H1 (cell line): ENCODE measurements around the gene UBE3B. TPM values are rescaled to one million over a fixed set of nuclear protein-coding genes. Genes with fewer than 3 reads are reported as not detected.

Experiments
- CTCF ChIA-PET: fragments of 300-600 bp; sonication (Branson Sonifier 250); formaldehyde crosslinking; loops from one replicate; lab custom pipeline; 2021; ENCODE audit not compliant: partially characterized antibody; lab: Charles Lee
- POLR2A ChIA-PET: fragments of 300-600 bp; sonication (Branson Sonifier 250); formaldehyde crosslinking; loops from one replicate; lab custom pipeline; 2021; ENCODE audit warnings: inconsistent platforms; ENCODE audit not compliant: partially characterized antibody; lab: Charles Lee
- DNase-seq, 2 experiments: peaks; one replicate each; pipeline versions ENCODE4 v3.0.0 to v3.0.0-alpha.2; 2010 to 2022; ENCODE audit warnings: low spot score in 2 of 2, low read depth in 1 of 2, mixed read lengths in 1 of 2
- FAIRE-seq: peaks from 2 replicates; lab custom pipeline; 2011; peaks lifted over from hg19 to GRCh38; lab: Jason Lieb, UNC
- H2AFZ ChIP-seq: 2 replicates; pipeline ENCODE4 v1.8.1; 2012; ENCODE audit warnings: low read length, inconsistent platforms
- H2AK5ac ChIP-seq: 2 replicates; pipeline ENCODE4 v1.6.1; 2013; ENCODE audit warnings: low read depth, low read length
- H2BK120ac ChIP-seq: replicated peaks from 2 replicates; pipeline ENCODE3; 2013; ENCODE audit warnings: low read depth, low read length, inconsistent platforms
- H2BK12ac ChIP-seq: 2 replicates; pipeline ENCODE4 v1.6.1; 2013; ENCODE audit warnings: low read depth, low read length
- H2BK15ac ChIP-seq: 2 replicates; pipeline ENCODE4 v1.6.1; 2013; ENCODE audit warnings: low read length
- H2BK20ac ChIP-seq: 2 replicates; pipeline ENCODE4 v1.6.1; 2013; ENCODE audit warnings: low read length
- H2BK5ac ChIP-seq: 2 replicates; pipeline ENCODE4 v1.6.1; 2013; ENCODE audit warnings: low read depth, low read length
- H3K14ac ChIP-seq: 2 replicates; pipeline ENCODE4 v1.6.1; 2013; ENCODE audit warnings: inconsistent platforms; ENCODE audit not compliant: insufficient read length
- H3K18ac ChIP-seq: 2 replicates; pipeline ENCODE4 v1.6.1; 2013; ENCODE audit warnings: low read length; ENCODE audit errors: extremely low read depth
- H3K23ac ChIP-seq: 2 replicates; pipeline ENCODE4 v1.6.1; 2013; ENCODE audit warnings: inconsistent platforms; ENCODE audit not compliant: insufficient read length
- H3K23me2 ChIP-seq: 2 replicates; pipeline ENCODE4 v1.6.1; 2013; ENCODE audit warnings: low read depth, low read length
- H3K27ac ChIP-seq: 2 replicates; pipeline ENCODE4 v1.6.1; 2011; ENCODE audit warnings: low read depth, low read length, inconsistent platforms
- H3K27me3 ChIP-seq, 4 experiments: replicated peaks in 1 of 4; 1 replicate in 1 of 4; 2 replicates in 3 of 4; pipeline versions ENCODE4 v1.6.1 to v1.8.1; 2011 to 2013; ENCODE audit warnings: low read length in 3 of 4, mild to moderate bottlenecking in 3 of 4, inconsistent platforms in 2 of 4, mixed read lengths in 2 of 4, moderate library complexity in 1 of 4; ENCODE audit not compliant: control insufficient read depth in 3 of 4, insufficient read depth in 3 of 4; ENCODE audit errors: extremely low read depth in 1 of 4
- H3K36me3 ChIP-seq, 4 experiments: 2 replicates each; pipeline versions ENCODE4 v1.6.1 to v1.8.1; 2011 to 2013; ENCODE audit warnings: mild to moderate bottlenecking in 4 of 4, low read length in 3 of 4, moderate library complexity in 2 of 4, control low read depth in 1 of 4, inconsistent platforms in 1 of 4; ENCODE audit not compliant: insufficient read depth in 4 of 4, control insufficient read depth in 2 of 4
- H3K4ac ChIP-seq: replicated peaks from 2 replicates; pipeline ENCODE3; 2013; ENCODE audit warnings: low read length, low read depth, mixed read lengths, inconsistent platforms; ENCODE audit not compliant: insufficient read length
- H3K4me1 ChIP-seq, 4 experiments: replicated peaks in 1 of 4; 1 replicate in 1 of 4; 2 replicates in 3 of 4; pipeline versions ENCODE4 v1.6.1 to v1.8.1; 2011 to 2013; ENCODE audit warnings: low read length in 3 of 4, inconsistent platforms in 2 of 4, mixed read lengths in 1 of 4; ENCODE audit not compliant: insufficient read depth in 4 of 4, control insufficient read depth in 3 of 4
- H3K4me2 ChIP-seq, 2 experiments: 2 replicates each; pipeline versions ENCODE4 v1.6.1 to v1.8.1; 2011 to 2013; ENCODE audit warnings: low read depth in 2 of 2, low read length in 2 of 2, control low read depth in 1 of 2, inconsistent platforms in 1 of 2, mild to moderate bottlenecking in 1 of 2; ENCODE audit not compliant: insufficient read depth in 1 of 2
- H3K4me3 ChIP-seq, 4 experiments: fragments of 200-600, 300-600 bp in 1 of 4; sonication (generic), shearing (Covaris generic), sonication (Bioruptor Twin) in 1 of 4; 2 replicates each; pipeline versions ENCODE4 v1.5.1 to v1.8.1; 2011 to 2016; ENCODE audit warnings: low read length in 4 of 4, low read depth in 3 of 4, control low read depth in 2 of 4, inconsistent platforms in 2 of 4, mild to moderate bottlenecking in 2 of 4, mixed read lengths in 1 of 4, moderate library complexity in 1 of 4; ENCODE audit not compliant: insufficient read depth in 2 of 4; ENCODE audit errors: extremely low read depth in 1 of 4
- H3K56ac ChIP-seq: replicated peaks from 2 replicates; pipeline ENCODE3; 2013; ENCODE audit warnings: low read depth, mild to moderate bottlenecking, mixed read lengths, low read length, inconsistent platforms; ENCODE audit not compliant: insufficient read length
- H3K79me1 ChIP-seq: 2 replicates; pipeline ENCODE4 v1.6.1; 2013; ENCODE audit warnings: low read depth, low read length, control low read depth
- H3K79me2 ChIP-seq, 2 experiments: 2 replicates each; pipeline versions ENCODE4 v1.6.1 to v1.8.1; 2012 to 2013; ENCODE audit warnings: low read length in 2 of 2, mild to moderate bottlenecking in 2 of 2, inconsistent platforms in 1 of 2; ENCODE audit not compliant: insufficient read depth in 2 of 2, control insufficient read depth in 1 of 2
- H3K9ac ChIP-seq, 4 experiments: replicated peaks in 1 of 4; 1 replicate in 1 of 4; 2 replicates in 3 of 4; pipeline versions ENCODE4 v1.6.1 to v1.8.1; 2011 to 2013; ENCODE audit warnings: low read depth in 3 of 4, low read length in 3 of 4, control low read depth in 2 of 4, mild to moderate bottlenecking in 2 of 4, moderate library complexity in 2 of 4, inconsistent platforms in 1 of 4; ENCODE audit errors: extremely low read depth in 1 of 4
- H3K9me3 ChIP-seq, 2 experiments: 2 replicates each; pipeline versions ENCODE4 v1.6.1 to v1.8.1; 2012 to 2013; ENCODE audit warnings: mild to moderate bottlenecking in 2 of 2, moderate library complexity in 2 of 2, control low read depth in 1 of 2, inconsistent platforms in 1 of 2, low read depth in 1 of 2, low read length in 1 of 2, mixed read lengths in 1 of 2; ENCODE audit not compliant: insufficient read depth in 2 of 2
- H4K20me1 ChIP-seq, 2 experiments: replicated peaks in 1 of 2; 2 replicates each; pipeline versions ENCODE3 to v1.8.1; 2011 to 2013; ENCODE audit warnings: inconsistent platforms in 2 of 2, low read length in 2 of 2, mild to moderate bottlenecking in 1 of 2; ENCODE audit not compliant: insufficient read depth in 2 of 2, control insufficient read depth in 1 of 2
- H4K5ac ChIP-seq: 2 replicates; pipeline ENCODE4 v1.6.1; 2013; ENCODE audit warnings: low read length, low read depth, mixed read lengths, inconsistent platforms; ENCODE audit not compliant: insufficient read length
- H4K8ac ChIP-seq: 2 replicates; pipeline ENCODE4 v1.8.0; 2013; ENCODE audit warnings: mild to moderate bottlenecking, moderate library complexity, low read length, inconsistent platforms; ENCODE audit not compliant: insufficient read depth; ENCODE audit errors: extremely low read depth
- H4K91ac ChIP-seq: replicated peaks from 2 replicates; pipeline ENCODE3; 2013; ENCODE audit warnings: low read length, mixed read lengths, inconsistent platforms; ENCODE audit not compliant: insufficient read length
- ATF2 ChIP-seq: IDR thresholded peaks from 2 replicates; pipeline ENCODE4 v1.6.1; 2012; ENCODE audit warnings: low read length, inconsistent platforms
- ATF3 ChIP-seq: IDR thresholded peaks from 2 replicates; pipeline ENCODE4 v1.6.1; 2011; ENCODE audit warnings: low read depth, mild to moderate bottlenecking, low read length; ENCODE audit not compliant: insufficient read depth
- KDM4A ChIP-seq: IDR thresholded peaks from one replicate; pipeline ENCODE4 v1.7.1; 2012; ENCODE audit warnings: low read depth, mild to moderate bottlenecking, moderate library complexity, low read length, inconsistent platforms; ENCODE audit not compliant: severe bottlenecking
- PHF8 ChIP-seq: fragments of 200-600 bp; sonication (generic); conservative IDR thresholded peaks from 2 replicates; pipeline ENCODE4 v1.7.1; 2012; ENCODE audit warnings: low read depth, mild to moderate bottlenecking, inconsistent platforms, low read length, moderate library complexity
- POU5F1 ChIP-seq: IDR thresholded peaks from 2 replicates; pipeline ENCODE4 v1.6.1; 2011; ENCODE audit warnings: low read depth, mild to moderate bottlenecking, low read length, moderate library complexity
- RFX5 ChIP-seq: IDR thresholded peaks from 2 replicates; pipeline ENCODE4 v1.6.1; 2011; ENCODE audit warnings: low read depth, low read length, improper control_type of control experiment, borderline replicate concordance
- RNF2 ChIP-seq: fragments of 200-900, 300-1000 bp; sonication (generic); IDR thresholded peaks from 2 replicates; pipeline ENCODE4 v1.7.1; 2016; ENCODE audit warnings: borderline replicate concordance, low read depth, mild to moderate bottlenecking, antibody characterized with exemption, low read length; ENCODE audit not compliant: poor library complexity, severe bottlenecking; ENCODE audit errors: missing control alignments
- WGBS, 2 experiments: shearing (Covaris generic) in 1 of 2; methylation state at CpG; one replicate each; pipeline versions ENCODE4 v1.1.6 to v1.1.7; 2013 to 2015; ENCODE audit warnings: low lambda C conversion rate in 2 of 2, mixed read lengths in 2 of 2, inconsistent platforms in 1 of 2, low coverage in 1 of 2, missing lambda C conversion rate in 1 of 2; ENCODE audit not compliant: insufficient replicate concordance in 2 of 2, insufficient coverage in 1 of 2, insufficient read length in 1 of 2; ENCODE audit errors: extremely low coverage in 1 of 2, missing lambda C conversion rate in 1 of 2; 5-methylcytosine and 5-hydroxymethylcytosine counted together
- polyA plus RNA-seq, 7 experiments: library from polyadenylated mRNA; depleted of rRNA in 3 of 7; stranded (reverse) in 5 of 7; unstranded in 2 of 7; fragments of >200 nt in 5 of 7; fragments of 200-250 nt in 2 of 7; gene quantifications; 1 replicate in 5 of 7; 2 replicates in 1 of 7; 4 replicates in 1 of 7; pipeline versions ENCODE4 v1.2.1 to v1.2.3, GENCODE V29; 2011 to 2013; ENCODE audit warnings: missing spikeins in 2 of 7, mixed read lengths in 2 of 7
- total RNA-seq: library from RNA; stranded (reverse); fragmentation: NEBNext Ultra II Directional; extraction: Animal tissue kit (Norgen Biotek cat#: 25700); gene quantifications from 2 replicates; pipeline ENCODE4 v1.2.1, GENCODE V29; 2021

Gene UBE3B
- total and polyA plus RNA-seq, 2 of the 8 experiments (the other 6 are each of a cell fraction or from before 2014, with no cell fraction given), result 14.0 to 21.1 TPM

DNA sequence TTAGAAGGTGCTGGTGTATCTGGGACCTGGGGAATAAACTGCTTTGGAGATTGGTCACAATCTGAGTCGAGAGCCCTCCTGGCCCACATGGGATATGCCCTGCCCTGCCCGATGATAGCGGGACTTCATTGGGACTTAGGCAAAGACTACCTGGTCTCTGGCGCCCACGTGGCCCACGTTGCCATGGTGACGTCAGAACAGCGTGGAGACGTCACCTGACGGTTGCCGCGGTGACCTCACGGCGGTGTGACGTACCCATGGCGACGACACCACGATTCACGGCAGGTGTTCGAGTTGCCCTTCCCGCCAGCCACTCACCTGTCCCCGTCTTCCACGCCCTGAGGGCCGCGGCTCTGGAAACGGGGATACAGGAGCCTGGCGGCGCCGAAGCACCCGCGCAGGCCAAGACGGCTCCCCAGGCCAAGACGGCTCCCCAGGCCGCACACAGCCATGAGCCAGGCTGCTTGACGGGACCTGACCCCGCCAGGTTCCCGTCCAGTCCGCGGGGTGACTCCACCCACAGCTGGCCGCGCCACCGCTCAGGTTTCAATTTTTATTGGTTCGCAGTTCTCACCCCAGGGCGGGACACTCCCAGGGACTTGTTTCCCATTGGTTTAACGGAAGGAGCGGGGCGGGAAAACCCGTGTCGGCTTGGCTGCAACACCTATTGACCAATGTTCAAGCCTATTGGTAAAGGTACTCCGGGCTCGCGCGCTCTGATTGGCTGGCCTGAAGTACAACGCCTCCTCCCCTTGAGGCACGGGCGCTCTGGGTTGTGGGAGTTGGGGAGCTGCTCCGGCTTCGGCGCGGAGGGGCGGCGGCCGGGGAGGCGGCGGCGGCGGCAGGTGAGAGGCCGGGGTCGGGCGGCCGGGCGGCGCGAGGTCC, 95.8 kb downstream of the UBE3B start, which contains the start of the genes MMAB and MVK:
MMAB (minus strand) TSS at position 476 of the 885 bp plus-strand sequence; CDS start at position 452, 24 bp downstream.
MVK (plus strand) TSS at position 766 of the 885 bp plus-strand sequence. CDS start 1,029 bp downstream, outside the sequence.
- POLR2A ChIA-PET, result interaction anchor here (0.9 to 3.0 kb wide), 5 partner anchors 10 to 111 kb away, joined by 3 to 13 read pairs (median 5); no protein-coding TSS in a partner anchor
- Histone ChIP-seq H3K56ac (peak within 1 kb of the TSS; percentile 93), H3K79me1 (no peaks in the 10 kb centered on the region)
- TF ChIP-seq RFX5, result no peak
- no peak for TF ChIP-seq POU5F1
- TF ChIP-seq RNF2, result no peak
- peak; percentile 95 for TF ChIP-seq ATF2
- TF ChIP-seq PHF8, result peak; percentile 93
- peak; percentile 51; the same call in 1 of the 2 replicates for TF ChIP-seq ATF3
- peak; percentile 90 for TF ChIP-seq KDM4A

More for the DNA sequence above, 95.8 kb downstream of the UBE3B start, which contains the start of the genes MMAB and MVK:
- Histone ChIP-seq H3K4ac (peak within 1 kb of the TSS; percentile 39), H3K27ac (peak within 1 kb of the TSS; percentile 91), H4K20me1 (peaks cover 0 to 2% of the 10 kb centered on the region in 2 experiments), H3K4me2 (peak within 1 kb of the TSS; percentile 94 to 97), H4K8ac (peak within 1 kb of the TSS; percentile 98; the same call in 1 of the 2 replicates), H4K91ac (peak within 1 kb of the TSS; percentile 97), H2BK5ac (peak within 1 kb of the TSS; percentile 99), H3K23ac (no peak within 1 kb of the TSS), H3K23me2 (peaks cover 5% of the 10 kb centered on the region; the same call in 1 of the 2 replicates), H2BK120ac (peak within 1 kb of the TSS; percentile 69), H4K5ac (peak within 1 kb of the TSS; percentile 92), H3K14ac (no peak within 1 kb of the TSS), H2BK20ac (no peak within 1 kb of the TSS), H3K27me3 (no peaks in the 10 kb centered on the region), H2BK15ac (peak within 1 kb of the TSS; percentile 25; the same call in 1 of the 2 replicates), H3K36me3 (peaks cover 9 to 26% (median 15%) of the 10 kb centered on the region in 4 experiments; a peak in 7 of 8 replicates), H3K4me1 (peaks cover 2 to 4% (median 3%) of the 10 kb centered on the region in 4 experiments; a peak in 4 of 7 replicates), H3K9ac (peak within 1 kb of the TSS; percentile 55 to 69 (median 68)), H2BK12ac (peak within 1 kb of the TSS; percentile 88), H2AK5ac (no peak within 1 kb of the TSS), H3K9me3 (no peaks in the 10 kb centered on the region), H3K18ac (peak within 1 kb of the TSS; percentile 98), H3K79me2 (peaks cover 0 to 6% of the 10 kb centered on the region in 2 experiments; a peak in 1 of 4 replicates), H2AFZ (peak within 1 kb of the TSS; percentile 88), H3K4me3 (peak within 1 kb of the TSS; percentile 80 to 87 (median 81))
- FAIRE-seq, result peak; percentile 28
- CTCF ChIA-PET, result interaction anchor here (0.8 to 3.6 kb wide), 12 partner anchors 8 to 232 kb away, joined by 3 to 18 read pairs (median 4); no protein-coding TSS in a partner anchor
- peak; percentile 96 to 99 for DNase-seq
- 5% methylated on average over 56 of the region's 74 CpGs; no CpG with 5 or more reads in 1 of the 2 experiments for WGBS, 2 experiments
